Neutrophil (primary cell): ENCODE measurements around the gene TNFRSF11A.

Experiments
- H3K27ac ChIP-seq: fragments of 200-600 bp; sonication (generic); 2 replicates; pipeline ENCODE4 v1.5.1; 2016; ENCODE audit warnings: mild to moderate bottlenecking, moderate library complexity
- H3K27me3 ChIP-seq: fragments of 200-600 bp; sonication (generic); 2 replicates; pipeline ENCODE4 v1.6.0; 2016; ENCODE audit warnings: mild to moderate bottlenecking
- H3K36me3 ChIP-seq: fragments of 200-600 bp; sonication (generic); 2 replicates; pipeline ENCODE4 v1.5.1; 2017
- H3K4me1 ChIP-seq, 2 experiments: fragments of 200-600 bp in 1 of 2; sonication (generic) in 1 of 2; 1 replicate in 1 of 2; 2 replicates in 1 of 2; pipeline versions ENCODE4 v1.5.1 to v1.6.1; 2013 to 2016; ENCODE audit warnings: low read depth in 1 of 2, low read length in 1 of 2, mild to moderate bottlenecking in 1 of 2, moderate library complexity in 1 of 2; ENCODE audit not compliant: control insufficient read depth in 1 of 2, insufficient read depth in 1 of 2
- H3K4me3 ChIP-seq, 2 experiments: fragments of 200-600 bp in 1 of 2; sonication (generic) in 1 of 2; 1 replicate in 1 of 2; 2 replicates in 1 of 2; pipeline ENCODE4 v1.5.1; 2013 to 2016; ENCODE audit warnings: low read depth in 1 of 2, low read length in 1 of 2, mild to moderate bottlenecking in 1 of 2, moderate library complexity in 1 of 2
- H3K9me3 ChIP-seq: fragments of 200-600 bp; sonication (generic); 2 replicates; pipeline ENCODE4 v1.5.1; 2016
- CTCF ChIP-seq: fragments of 200-600 bp; sonication (generic); IDR thresholded peaks from 2 replicates; pipeline ENCODE4 v1.5.1; 2016; ENCODE audit warnings: antibody characterized with exemption

TNFRSF11A gene

GRCh38 chr18:62324917-62325805, at the start of gene TNFRSF11A:
TSS of gene TNFRSF11A (plus strand) at chr18:62325310. CDS start at chr18:62325353, 43 bp downstream.
- Histone ChIP-seq H3K4me1 (peaks cover 21 to 26% of the 10 kb centered on the region in 2 experiments), H3K27me3 (peaks cover 96% of the 10 kb centered on the region), H3K4me3 (peak within 1 kb of the TSS; percentile 43 to 61), H3K27ac (no peak within 1 kb of the TSS), H3K9me3 (no peaks in the 10 kb centered on the region), H3K36me3 (no peaks in the 10 kb centered on the region)
- no peak for TF ChIP-seq CTCF

- H3K4me1 ChIP-seq = no peaks in the 10 kb centered on the region
- no peak for TF ChIP-seq CTCF
- H3K27ac ChIP-seq = no peak overlapping the region
- no peaks in the 10 kb centered on the region for H3K9me3 ChIP-seq
- no peak overlapping the region for H3K4me3 ChIP-seq
- H3K36me3 ChIP-seq = peaks cover 73% of the 10 kb centered on the region
- no peaks in the 10 kb centered on the region for H3K27me3 ChIP-seq
Measured at GRCh38 chr18:62277045-62277444, 48.1 kb upstream of the TNFRSF11A start.

GRCh38 chr18:62279561-62279960, 45.5 kb upstream of the TNFRSF11A start:
- no peak overlapping the region for H3K4me3 ChIP-seq
- peaks cover 73% of the 10 kb centered on the region for H3K36me3 ChIP-seq
- no peaks in the 10 kb centered on the region for H3K27me3 ChIP-seq
- TF ChIP-seq CTCF = no peak
- H3K27ac ChIP-seq = no peak overlapping the region
- H3K9me3 ChIP-seq = no peaks in the 10 kb centered on the region
- no peaks in the 10 kb centered on the region for H3K4me1 ChIP-seq

- Histone ChIP-seq H3K27ac (no peak overlapping the region), H3K36me3 (peaks cover 70% of the 10 kb centered on the region), H3K4me3 (no peak overlapping the region), H3K9me3 (no peaks in the 10 kb centered on the region), H3K27me3 (no peaks in the 10 kb centered on the region), H3K4me1 (no peaks in the 10 kb centered on the region)
- no peak for TF ChIP-seq CTCF
Measured at GRCh38 chr18:62280058-62280457, 45.1 kb upstream of the TNFRSF11A start.

- Histone ChIP-seq H3K27ac (no peak overlapping the region), H3K9me3 (no peaks in the 10 kb centered on the region), H3K36me3 (peaks cover 72% of the 10 kb centered on the region), H3K4me1 (no peaks in the 10 kb centered on the region), H3K4me3 (no peak overlapping the region), H3K27me3 (no peaks in the 10 kb centered on the region)
- TF ChIP-seq CTCF = no peak
Measured at GRCh38 chr18:62280786-62281185, 44.3 kb upstream of the TNFRSF11A start.
